ENCODE data around the gene IFITM2. TPM values are rescaled to one million over a fixed set of nuclear protein-coding genes. Genes with fewer than 3 reads are reported as not detected.

IFITM2 gene
- total and polyA plus RNA-seq, 2 of the 13 experiments (the other 11 are each of a cell fraction or from before 2014, with no cell fraction given) = 13.8 to 267 TPM

GRCh38 chr11:306645-307371, 808 bp upstream of the IFITM2 start (continued):
- no peak for TF ChIP-seq ZNF136 (CRISPR knock-in tag; IDR thresholded peaks at IDR 0.05; ENCODE audit: low read depth)
- 0 out of 2 replicates have a peak, but pooled peaks have one; percentile 17 for TF ChIP-seq KDM5B (CRISPR knock-in tag; IDR thresholded peaks at IDR 0.05; ENCODE audit: borderline replicate concordance)
- no peak for TF ChIP-seq TSC22D2 (CRISPR knock-in tag; IDR thresholded peaks at IDR 0.05; ENCODE audit: borderline replicate concordance)
- TF ChIP-seq JUN (CRISPR knock-in tag; IDR thresholded peaks at IDR 0.05) = no peak
- TF ChIP-seq PRPF4 (IDR thresholded peaks at IDR 0.05; ENCODE audit: low read depth, low read length, poor library complexity, severe bottlenecking) = peak; percentile 40
- no peak for TF ChIP-seq GABPB1 (CRISPR knock-in tag; IDR thresholded peaks at IDR 0.05)
- TF ChIP-seq NFAT5 (CRISPR knock-in tag; IDR thresholded peaks at IDR 0.05) = no peak
- 0 out of 2 replicates have a peak, but pooled peaks have one; percentile 6 for TF ChIP-seq ZBTB33 (CRISPR knock-in tag; IDR thresholded peaks at IDR 0.05)
- no peak for TF ChIP-seq NR2F6 (IDR thresholded peaks at IDR 0.05)
- peak; percentile 24; the same call in 1 of the 2 replicates for TF ChIP-seq NR2F6 (CRISPR knock-in tag; IDR thresholded peaks at IDR 0.05)
- TF ChIP-seq PLSCR1 (CRISPR knock-in tag; IDR thresholded peaks at IDR 0.05; ENCODE audit: borderline replicate concordance) = no peak
- no peak for TF ChIP-seq ZNF407 (CRISPR knock-in tag; IDR thresholded peaks at IDR 0.05; ENCODE audit: not compliant biosample characterization)

Measured in HepG2 (cell line).